GM12878 (cell line): ENCODE results near the gene FGD4.

Source experiments
- CBX3 ChIP-seq: fragments of 200-600 bp; sonication (generic); IDR thresholded peaks from 2 replicates; pipeline ENCODE4 v1.6.1; 2016; ENCODE audit warnings: low read depth, borderline replicate concordance
- CEBPB ChIP-seq, 2 experiments: fragments of 150-350 bp in 1 of 2; IDR thresholded peaks; 2 replicates each; pipeline ENCODE4 v1.6.1; 2012 to 2014; ENCODE audit warnings: low read depth in 2 of 2, low read length in 2 of 2, borderline replicate concordance in 1 of 2, inconsistent platforms in 1 of 2
- CTCF ChIP-seq, 3 experiments: IDR thresholded peaks in 2 of 3; conservative IDR thresholded peaks in 1 of 3; 2 replicates each; pipeline ENCODE4 v1.5.1; 2011; ENCODE audit warnings: low read depth in 3 of 3, low read length in 3 of 3, mild to moderate bottlenecking in 3 of 3, control low read depth in 2 of 3, moderate library complexity in 2 of 3, inconsistent platforms in 1 of 3, mixed read lengths in 1 of 3; ENCODE audit not compliant: control insufficient read depth in 2 of 3, insufficient read depth in 1 of 3; ENCODE audit errors: extremely low read depth in 1 of 3
- EP300 ChIP-seq, 2 experiments: fragments of 150-350 bp in 1 of 2; IDR thresholded peaks; 2 replicates each; pipeline ENCODE4 v1.6.1; 2011 to 2012; ENCODE audit warnings: low read depth in 2 of 2, low read length in 2 of 2, borderline replicate concordance in 1 of 2, improper control_type of control experiment in 1 of 2, inconsistent platforms in 1 of 2; ENCODE audit not compliant: control insufficient read depth in 1 of 2
- EZH2 ChIP-seq: IDR thresholded peaks from 2 replicates; pipeline ENCODE4 v1.6.1; 2012; ENCODE audit warnings: low read depth, mild to moderate bottlenecking, control low read depth, inconsistent platforms, low read length, borderline replicate concordance; ENCODE audit not compliant: control insufficient read depth
- MAX ChIP-seq: IDR thresholded peaks from 2 replicates; pipeline ENCODE4 v1.6.1; 2012; ENCODE audit warnings: low read depth, low read length, improper control_type of control experiment
- MTA2 ChIP-seq: fragments of 450-650 bp; IDR thresholded peaks from 2 replicates; pipeline ENCODE4 v1.6.1; 2016; ENCODE audit warnings: low read depth, mild to moderate bottlenecking, moderate library complexity
- POLR2AphosphoS5 ChIP-seq: IDR thresholded peaks from 2 replicates; pipeline ENCODE4 v1.6.1; 2011; ENCODE audit warnings: mild to moderate bottlenecking, low read length, inconsistent platforms
- RB1 ChIP-seq: fragments of 450-650 bp; formaldehyde crosslinking; IDR thresholded peaks from 2 replicates; pipeline ENCODE4 v1.6.1; 2017; ENCODE audit warnings: mild to moderate bottlenecking, borderline replicate concordance
- REST ChIP-seq: IDR thresholded peaks from 2 replicates; pipeline ENCODE4 v1.6.1; 2012; ENCODE audit warnings: mild to moderate bottlenecking, low read depth, low read length
- SPI1 ChIP-seq: IDR thresholded peaks from 2 replicates; pipeline ENCODE4 v1.6.1; 2011; ENCODE audit warnings: low read depth, mild to moderate bottlenecking, low read length, moderate library complexity, borderline replicate concordance; ENCODE audit not compliant: insufficient read depth
- STAT3 ChIP-seq: IDR thresholded peaks from 2 replicates; pipeline ENCODE4 v1.6.1; 2011; ENCODE audit warnings: low read depth, low read length, improper control_type of control experiment
- TCF3 ChIP-seq: IDR thresholded peaks from 2 replicates; pipeline ENCODE4 v1.6.1; 2012; ENCODE audit warnings: low read depth, mild to moderate bottlenecking, low read length, borderline replicate concordance; ENCODE audit not compliant: insufficient read depth

GRCh38 chr12:32605326-32606095 is 206.2 kb downstream of the FGD4 start:
- TF ChIP-seq EZH2 (no peak), EP300 (IDR thresholded peaks at IDR 0.05; ENCODE audit: borderline replicate concordance in 1 of 2, control insufficient read depth in 1 of 2, low read depth in 2 of 2, low read length in 2 of 2) (no peak), CEBPB (IDR thresholded peaks at IDR 0.05; ENCODE audit: borderline replicate concordance in 1 of 2, low read depth in 2 of 2, low read length in 2 of 2) (no peak), TCF3 (no peak), CBX3 (no peak), STAT3 (no peak), SPI1 (no peak), MAX (no peak), CTCF (IDR thresholded peaks at IDR 0.05 in 2 of 3, conservative IDR thresholded peaks at IDR 0.05 in 1 of 3; ENCODE audit: control insufficient read depth in 2 of 3, extremely low read depth in 1 of 3, insufficient read depth in 1 of 3, low read depth in 3 of 3, low read length in 3 of 3) (no peak), REST (no peak), RB1 (no peak), MTA2 (no peak), POLR2AphosphoS5 (no peak)
